HepG2 (cell line): ENCODE data around the gene HSPB6. TPM values are rescaled to one million over a fixed set of nuclear protein-coding genes. Genes with fewer than 3 reads are reported as not detected.
A peak's percentile ranks its signal among the peaks of the same experiment; 100 is the strongest.

Experiments
- EED ChIP-seq: sonication (generic); formaldehyde crosslinking; IDR thresholded peaks from 2 replicates; pipeline ENCODE4 v1.5.0; 2020; ENCODE audit warnings: mild to moderate bottlenecking, missing genetic modification reagents
- JUN ChIP-seq: sonication (generic); formaldehyde crosslinking; IDR thresholded peaks from 2 replicates; pipeline ENCODE4 v1.4.0; 2020; ENCODE audit warnings: mild to moderate bottlenecking, missing genetic modification reagents
- JUNB ChIP-seq: sonication (generic); formaldehyde crosslinking; IDR thresholded peaks from 2 replicates; pipeline ENCODE4 v1.8.0; 2022; ENCODE audit warnings: missing genetic modification reagents, mild to moderate bottlenecking, borderline replicate concordance
- KDM4B ChIP-seq: sonication (generic); formaldehyde crosslinking; IDR thresholded peaks from 2 replicates; pipeline ENCODE4 v1.4.0; 2020; ENCODE audit warnings: missing genetic modification reagents
- KLF13 ChIP-seq: sonication (generic); formaldehyde crosslinking; IDR thresholded peaks from 2 replicates; pipeline ENCODE4 v1.4.0; 2020; ENCODE audit warnings: mild to moderate bottlenecking, missing genetic modification reagents
- MEF2D ChIP-seq: sonication (generic); formaldehyde crosslinking; IDR thresholded peaks from 2 replicates; pipeline ENCODE4 v1.5.1; 2020; ENCODE audit warnings: mild to moderate bottlenecking, missing genetic modification reagents
- MYNN ChIP-seq: sonication (generic); formaldehyde crosslinking; IDR thresholded peaks from 2 replicates; pipeline ENCODE4 v1.4.0; 2020; ENCODE audit warnings: mild to moderate bottlenecking, low read depth, missing genetic modification reagents
- NONO ChIP-seq, 2 experiments: fragments of 450-650 bp in 1 of 2; sonication (generic) in 1 of 2; formaldehyde crosslinking in 1 of 2; IDR thresholded peaks in 1 of 2; conservative IDR thresholded peaks in 1 of 2; 2 replicates each; pipeline versions ENCODE4 v1.6.1 to v1.8.0; 2017 to 2022; ENCODE audit warnings: mild to moderate bottlenecking in 1 of 2, missing genetic modification reagents in 1 of 2, moderate library complexity in 1 of 2
- PAF1 ChIP-seq: IDR thresholded peaks from 2 replicates; pipeline ENCODE4 v1.6.1; 2016; ENCODE audit warnings: missing genetic modification reagents, missing compliant biosample characterization
- PHF5A ChIP-seq: IDR thresholded peaks from one replicate; pipeline ENCODE4 v1.6.1; 2018; ENCODE audit warnings: low read depth, missing genetic modification reagents; ENCODE audit not compliant: unreplicated experiment
- RXRB ChIP-seq: IDR thresholded peaks from 2 replicates; pipeline ENCODE4 v1.6.1; 2016; ENCODE audit warnings: borderline replicate concordance, missing genetic modification reagents, missing compliant biosample characterization
- SALL2 ChIP-seq: sonication (generic); formaldehyde crosslinking; IDR thresholded peaks from 2 replicates; pipeline ENCODE4 v1.8.1; 2023; ENCODE audit warnings: mild to moderate bottlenecking, missing genetic modification reagents, inconsistent platforms
- TBX2 ChIP-seq: sonication (generic); formaldehyde crosslinking; IDR thresholded peaks from 2 replicates; pipeline ENCODE4 v1.5.0; 2020; ENCODE audit warnings: missing genetic modification reagents, mild to moderate bottlenecking, borderline replicate concordance
- XRCC5 ChIP-seq: fragments of 200-400 bp; formaldehyde crosslinking; optimal IDR thresholded peaks from 2 replicates; pipeline ENCODE3; 2017; ENCODE audit warnings: mild to moderate bottlenecking, low read length
- ZFP41 ChIP-seq: sonication (generic); formaldehyde crosslinking; IDR thresholded peaks from 2 replicates; pipeline ENCODE4 v1.4.0; 2020; ENCODE audit warnings: mild to moderate bottlenecking, missing genetic modification reagents, borderline replicate concordance
- ZFP82 ChIP-seq: sonication (generic); formaldehyde crosslinking; IDR thresholded peaks from 2 replicates; pipeline ENCODE4 v1.5.1; 2020; ENCODE audit warnings: mild to moderate bottlenecking, missing genetic modification reagents, borderline replicate concordance
- ZFY ChIP-seq: sonication (generic); formaldehyde crosslinking; IDR thresholded peaks from 2 replicates; pipeline ENCODE4 v1.4.0; 2020; ENCODE audit warnings: missing genetic modification reagents
- ZMAT3 ChIP-seq: sonication (generic); formaldehyde crosslinking; conservative IDR thresholded peaks from 2 replicates; pipeline ENCODE4 v1.7.0; 2021; ENCODE audit warnings: missing genetic modification reagents
- ZNF143 ChIP-seq: sonication (generic); formaldehyde crosslinking; IDR thresholded peaks from 2 replicates; pipeline ENCODE4 v1.4.0; 2020; ENCODE audit warnings: missing genetic modification reagents
- ZNF263 ChIP-seq: sonication (generic); formaldehyde crosslinking; IDR thresholded peaks from 2 replicates; pipeline ENCODE4 v1.4.0; 2020; ENCODE audit warnings: missing genetic modification reagents
- ZNF556 ChIP-seq: sonication (generic); formaldehyde crosslinking; IDR thresholded peaks from 2 replicates; pipeline ENCODE4 v1.4.0; 2020; ENCODE audit warnings: mild to moderate bottlenecking, missing genetic modification reagents, borderline replicate concordance
- ZNF589 ChIP-seq: sonication (generic); formaldehyde crosslinking; conservative IDR thresholded peaks from 2 replicates; pipeline ENCODE4 v1.8.0; 2022; ENCODE audit warnings: mild to moderate bottlenecking, moderate library complexity, missing genetic modification reagents
- ZNF652 ChIP-seq: IDR thresholded peaks from 2 replicates; pipeline ENCODE4 v1.6.1; 2016; ENCODE audit warnings: low read depth, borderline replicate concordance
- ZNF749 ChIP-seq: sonication (generic); formaldehyde crosslinking; IDR thresholded peaks from 2 replicates; pipeline ENCODE4 v1.8.0; 2022; ENCODE audit warnings: mild to moderate bottlenecking, missing genetic modification reagents, moderate library complexity, borderline replicate concordance
- ZNF782 ChIP-seq: sonication (generic); formaldehyde crosslinking; IDR thresholded peaks from 2 replicates; pipeline ENCODE4 v1.4.0; 2020; ENCODE audit warnings: missing genetic modification reagents, mild to moderate bottlenecking, borderline replicate concordance
- ZNF788 ChIP-seq: sonication (generic); formaldehyde crosslinking; IDR thresholded peaks from 2 replicates; pipeline ENCODE4 v1.5.0; 2020; ENCODE audit warnings: mild to moderate bottlenecking, missing genetic modification reagents, borderline replicate concordance
- polyA plus RNA-seq, 8 experiments: library from polyadenylated mRNA; depleted of rRNA in 3 of 8; stranded (reverse) in 7 of 8; unstranded in 1 of 8; fragments of >200 nt; fragmentation: Illumina TruSeq in 4 of 8; extraction: Trizol in 4 of 8; gene quantifications; 2 replicates each; pipeline versions ENCODE4 v1.2.1 to v1.2.3, GENCODE V29; 2011 to 2016; ENCODE audit warnings: low read depth in 4 of 8, missing spikeins in 1 of 8, mixed read lengths in 1 of 8; ENCODE audit not compliant: insufficient read depth in 1 of 8
- total RNA-seq, 5 experiments: library from RNA; depleted of rRNA; stranded (reverse); fragments of >200 nt; fragmentation: Illumina TruSeq; extraction: Trizol; gene quantifications; 2 replicates each; pipeline ENCODE4 v1.2.3, GENCODE V29; 2016; ENCODE audit warnings: low read depth in 1 of 5
- TF ChIP-seq, protein P1 (sequence below): sonication (generic); formaldehyde crosslinking; IDR thresholded peaks from 2 replicates; pipeline ENCODE4 v1.8.0; 2022; ENCODE audit warnings: missing genetic modification reagents, mild to moderate bottlenecking, moderate library complexity, borderline replicate concordance
- TF ChIP-seq, protein P2 (sequence below): sonication (generic); formaldehyde crosslinking; IDR thresholded peaks from 2 replicates; pipeline ENCODE4 v1.5.1; 2020; ENCODE audit warnings: mild to moderate bottlenecking, missing genetic modification reagents, moderate library complexity

Gene HSPB6
- total and polyA plus RNA-seq, 2 of the 13 experiments (the other 11 are each of a cell fraction or from before 2014, with no cell fraction given), result 0.18 TPM; not detected in 1

DNA sequence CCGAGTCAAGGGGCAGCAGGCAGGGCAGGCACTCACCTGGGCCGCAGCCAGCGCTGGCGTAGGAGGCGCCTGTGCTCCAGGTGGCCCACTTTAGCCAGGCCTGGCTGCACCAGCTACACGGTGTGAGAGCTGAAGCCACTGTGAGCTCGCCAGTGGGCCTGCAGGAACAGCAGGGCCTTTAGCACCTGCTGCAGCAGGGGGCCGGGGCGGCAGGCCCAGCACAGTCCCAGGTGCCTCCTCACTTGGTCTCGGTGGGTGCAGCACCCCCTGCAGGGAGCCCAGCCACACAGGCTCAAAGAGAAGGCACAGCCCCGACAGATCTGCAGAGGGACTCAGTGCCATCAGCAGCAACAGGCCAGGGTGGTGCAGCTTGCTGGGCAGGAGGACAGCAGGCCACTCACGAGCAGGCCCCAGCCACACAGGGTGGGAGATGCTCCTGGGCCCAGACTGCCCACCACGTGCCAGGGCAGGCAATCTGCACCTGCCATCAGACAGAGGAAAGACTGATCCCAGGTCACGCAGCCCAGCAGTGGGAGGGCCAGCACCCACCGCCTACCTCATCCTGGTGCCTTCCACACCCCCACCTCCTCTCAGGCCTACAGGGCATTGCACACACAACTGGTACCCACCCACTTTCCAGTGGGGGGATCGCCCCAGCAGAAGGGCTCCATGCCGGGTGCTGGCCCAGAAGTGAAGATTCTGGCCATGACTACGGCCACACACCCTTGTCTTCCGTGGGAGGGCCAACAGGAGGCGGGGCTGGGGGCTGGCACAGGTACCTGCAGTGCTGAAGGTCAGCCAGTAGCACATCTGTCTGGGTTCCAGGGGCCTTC is 34.4 kb upstream of the HSPB6 start (continued):
- no peak for TF ChIP-seq ZNF556 (CRISPR knock-in tag)
- TF ChIP-seq JUN (CRISPR knock-in tag), result no peak
- TF ChIP-seq, protein P1, sequence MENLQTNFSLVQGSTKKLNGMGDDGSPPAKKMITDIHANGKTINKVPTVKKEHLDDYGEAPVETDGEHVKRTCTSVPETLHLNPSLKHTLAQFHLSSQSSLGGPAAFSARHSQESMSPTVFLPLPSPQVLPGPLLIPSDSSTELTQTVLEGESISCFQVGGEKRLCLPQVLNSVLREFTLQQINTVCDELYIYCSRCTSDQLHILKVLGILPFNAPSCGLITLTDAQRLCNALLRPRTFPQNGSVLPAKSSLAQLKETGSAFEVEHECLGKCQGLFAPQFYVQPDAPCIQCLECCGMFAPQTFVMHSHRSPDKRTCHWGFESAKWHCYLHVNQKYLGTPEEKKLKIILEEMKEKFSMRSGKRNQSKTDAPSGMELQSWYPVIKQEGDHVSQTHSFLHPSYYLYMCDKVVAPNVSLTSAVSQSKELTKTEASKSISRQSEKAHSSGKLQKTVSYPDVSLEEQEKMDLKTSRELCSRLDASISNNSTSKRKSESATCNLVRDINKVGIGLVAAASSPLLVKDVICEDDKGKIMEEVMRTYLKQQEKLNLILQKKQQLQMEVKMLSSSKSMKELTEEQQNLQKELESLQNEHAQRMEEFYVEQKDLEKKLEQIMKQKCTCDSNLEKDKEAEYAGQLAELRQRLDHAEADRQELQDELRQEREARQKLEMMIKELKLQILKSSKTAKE (CRISPR knock-in tag), result no peak
- TF ChIP-seq PHF5A, result no peak
- peak; percentile 61; the same call in 1 of the 2 replicates for TF ChIP-seq ZNF263 (CRISPR knock-in tag)
- TF ChIP-seq XRCC5, result no peak
- TF ChIP-seq ZNF782, result no peak
- TF ChIP-seq NONO (IDR thresholded peaks at IDR 0.05), result no peak
- TF ChIP-seq NONO (CRISPR knock-in tag; conservative IDR thresholded peaks at IDR 0.05), result peak; percentile 40; the same call in 1 of the 2 replicates
- peak; percentile 37; the same call in 1 of the 2 replicates for TF ChIP-seq ZNF143 (CRISPR knock-in tag)
- no peak for TF ChIP-seq PAF1 (CRISPR knock-in tag)
- TF ChIP-seq ZNF749, result no peak
- TF ChIP-seq MEF2D, result no peak
- TF ChIP-seq ZFP41, result no peak
- peak; percentile 49; the same call in 1 of the 2 replicates for TF ChIP-seq TBX2 (CRISPR knock-in tag)
- TF ChIP-seq MYNN (CRISPR knock-in tag), result no peak
- TF ChIP-seq ZMAT3 (CRISPR knock-in tag), result no peak
- TF ChIP-seq ZNF652 (CRISPR knock-in tag), result no peak
- no peak for TF ChIP-seq KDM4B (CRISPR knock-in tag)
- no peak for TF ChIP-seq JUNB (CRISPR knock-in tag)
- 0 out of 2 replicates have a peak, but pooled peaks have one; percentile 58 for TF ChIP-seq EED (CRISPR knock-in tag)
- TF ChIP-seq RXRB (CRISPR knock-in tag), result no peak
- TF ChIP-seq ZNF788, result peak; percentile 75; the same call in 1 of the 2 replicates
- TF ChIP-seq KLF13, result no peak
- peak; percentile 65 for TF ChIP-seq ZFY (CRISPR knock-in tag)
- no peak for TF ChIP-seq ZFP82 (CRISPR knock-in tag)
- TF ChIP-seq, protein P2, sequence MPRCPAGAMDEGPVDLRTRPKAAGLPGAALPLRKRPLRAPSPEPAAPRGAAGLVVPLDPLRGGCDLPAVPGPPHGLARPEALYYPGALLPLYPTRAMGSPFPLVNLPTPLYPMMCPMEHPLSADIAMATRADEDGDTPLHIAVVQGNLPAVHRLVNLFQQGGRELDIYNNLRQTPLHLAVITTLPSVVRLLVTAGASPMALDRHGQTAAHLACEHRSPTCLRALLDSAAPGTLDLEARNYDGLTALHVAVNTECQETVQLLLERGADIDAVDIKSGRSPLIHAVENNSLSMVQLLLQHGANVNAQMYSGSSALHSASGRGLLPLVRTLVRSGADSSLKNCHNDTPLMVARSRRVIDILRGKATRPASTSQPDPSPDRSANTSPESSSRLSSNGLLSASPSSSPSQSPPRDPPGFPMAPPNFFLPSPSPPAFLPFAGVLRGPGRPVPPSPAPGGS (CRISPR knock-in tag), result 0 out of 2 replicates have a peak, but pooled peaks have one; percentile 41
- TF ChIP-seq SALL2 (CRISPR knock-in tag), result no peak
- no peak for TF ChIP-seq ZNF589
